Neural cell (in vitro differentiated cells): ENCODE data around the gene RFX6. TPM values are rescaled to one million over a fixed set of nuclear protein-coding genes. Genes with fewer than 3 reads are reported as not detected.

Source experiments
- H2AFZ ChIP-seq: fragments of 200-600, 300-800 bp; sonication (generic), shearing (Covaris generic); 2 replicates; pipeline ENCODE4 v1.6.0; 2014; ENCODE audit warnings: low read depth, mild to moderate bottlenecking, antibody characterized with exemption, low read length, moderate library complexity
- H3F3A ChIP-seq: fragments of 200-600 bp; shearing (Covaris generic); 2 replicates; pipeline ENCODE4 v1.6.1; 2016; ENCODE audit warnings: mild to moderate bottlenecking, moderate library complexity, mixed read lengths, antibody characterized with exemption, low read length; ENCODE audit not compliant: insufficient read depth, poor library complexity, severe bottlenecking
- H3K27ac ChIP-seq: fragments of 200-600, 300-800 bp; sonication (generic), shearing (Covaris generic); 2 replicates; pipeline ENCODE4 v1.5.1; 2014; ENCODE audit warnings: mild to moderate bottlenecking, low read length, moderate library complexity
- H3K27me3 ChIP-seq: fragments of 300-800, 200-600 bp; sonication (generic), shearing (Covaris generic); 2 replicates; pipeline ENCODE4 v1.6.0; 2014; ENCODE audit warnings: mild to moderate bottlenecking, low read depth, low read length, moderate library complexity; ENCODE audit not compliant: insufficient read depth
- H3K36me3 ChIP-seq: fragments of 300-800, 200-600 bp; sonication (generic), shearing (Covaris generic); 2 replicates; pipeline ENCODE4 v1.5.1; 2014; ENCODE audit warnings: mild to moderate bottlenecking, antibody characterized with exemption, low read length, moderate library complexity; ENCODE audit not compliant: insufficient read depth
- H3K4me2 ChIP-seq: fragments of 300-800, 200-600 bp; sonication (generic), shearing (Covaris generic); 2 replicates; pipeline ENCODE4 v1.6.0; 2014; ENCODE audit warnings: mild to moderate bottlenecking, low read length
- H3K4me3 ChIP-seq: fragments of 300-800, 200-600 bp; sonication (generic), shearing (Covaris generic); 2 replicates; pipeline ENCODE4 v1.5.1; 2014; ENCODE audit warnings: mild to moderate bottlenecking, low read length, moderate library complexity
- H3K79me2 ChIP-seq: fragments of 200-600 bp; shearing (Covaris generic); replicated peaks from 2 replicates; pipeline ENCODE4 v1.6.0; 2014; ENCODE audit warnings: mild to moderate bottlenecking, low read length, moderate library complexity; ENCODE audit not compliant: insufficient read depth
- H3K9ac ChIP-seq: fragments of 300-800, 200-600 bp; sonication (generic), shearing (Covaris generic); 2 replicates; pipeline ENCODE4 v1.6.1; 2016; ENCODE audit warnings: mild to moderate bottlenecking, low read length, mixed read lengths
- H3K9me2 ChIP-seq: fragments of 200-600 bp; shearing (Covaris generic); 2 replicates; pipeline ENCODE4 v1.6.1; 2016; ENCODE audit warnings: mild to moderate bottlenecking, low read length, mixed read lengths; ENCODE audit not compliant: insufficient read depth
- H3K9me3 ChIP-seq: fragments of 200-600, 300-800 bp; sonication (generic), shearing (Covaris generic); 2 replicates; pipeline ENCODE4 v1.6.1; 2016; ENCODE audit warnings: mild to moderate bottlenecking, mixed run types, low read length, moderate library complexity, mixed read lengths
- H4K20me1 ChIP-seq: fragments of 200-600 bp; shearing (Covaris generic); 2 replicates; pipeline ENCODE4 v1.6.1; 2016; ENCODE audit warnings: mild to moderate bottlenecking, mixed run types; ENCODE audit not compliant: insufficient read depth
- CTCF ChIP-seq: fragments of 450-650 bp; IDR thresholded peaks from 2 replicates; pipeline ENCODE4 v1.5.1; 2014; ENCODE audit warnings: antibody characterized with exemption, mild to moderate bottlenecking, moderate library complexity; ENCODE audit not compliant: poor library complexity, severe bottlenecking
- EP300 ChIP-seq: fragments of 450-650 bp; conservative IDR thresholded peaks from 2 replicates; pipeline ENCODE4 v1.6.1; 2014; ENCODE audit warnings: antibody characterized with exemption, mild to moderate bottlenecking, moderate library complexity; ENCODE audit not compliant: poor library complexity, severe bottlenecking
- EZH2 ChIP-seq: fragments of 200-600, 300-800 bp; shearing (Covaris generic), sonication (generic); IDR thresholded peaks from 2 replicates; pipeline ENCODE4 v1.6.1; 2014; ENCODE audit warnings: antibody characterized with exemption, low read length, borderline replicate concordance, mild to moderate bottlenecking; ENCODE audit not compliant: insufficient read depth, poor library complexity, severe bottlenecking
- MXI1 ChIP-seq: fragments of 450-650 bp; conservative IDR thresholded peaks from 2 replicates; pipeline ENCODE4 v1.6.1; 2014; ENCODE audit warnings: antibody characterized with exemption, mild to moderate bottlenecking; ENCODE audit not compliant: poor library complexity, severe bottlenecking
- POLR2AphosphoS5 ChIP-seq: IDR thresholded peaks from 2 replicates; pipeline ENCODE4 v1.6.1; 2012
- RAD21 ChIP-seq: fragments of 450-650 bp; conservative IDR thresholded peaks from 2 replicates; pipeline ENCODE4 v1.6.1; 2014; ENCODE audit warnings: antibody characterized with exemption, mild to moderate bottlenecking, moderate library complexity
- REST ChIP-seq: IDR thresholded peaks from 2 replicates; pipeline ENCODE4 v1.6.1; 2012; ENCODE audit warnings: borderline replicate concordance
- SMC3 ChIP-seq: fragments of 450-650 bp; conservative IDR thresholded peaks from 2 replicates; pipeline ENCODE4 v1.6.1; 2014; ENCODE audit warnings: antibody characterized with exemption, mild to moderate bottlenecking, moderate library complexity; ENCODE audit not compliant: poor library complexity
- TAF1 ChIP-seq: IDR thresholded peaks from 2 replicates; pipeline ENCODE4 v1.6.1; 2012; ENCODE audit warnings: low read depth
- polyA plus RNA-seq: library from polyadenylated mRNA; depleted of rRNA; stranded (reverse); fragments of >200 nt; gene quantifications from 2 replicates; pipeline ENCODE4 v1.2.3, GENCODE V29; 2014

The RFX6 gene
- polyA plus RNA-seq, 1 donor from 2014 or later, result not detected

GRCh38 chr6:116954938-116955337, 77.9 kb downstream of the RFX6 start:
- no peak overlapping the region for H2AFZ ChIP-seq
- no peak overlapping the region for H3K4me2 ChIP-seq
- H3K9me3 ChIP-seq, result no peaks in the 10 kb centered on the region
- H4K20me1 ChIP-seq, result no peaks in the 10 kb centered on the region
- no peak overlapping the region for H3K4me3 ChIP-seq
- no peaks in the 10 kb centered on the region for H3K36me3 ChIP-seq
- no peak overlapping the region for H3K9ac ChIP-seq
- H3K9me2 ChIP-seq, result no peaks in the 10 kb centered on the region
- H3K79me2 ChIP-seq, result no peaks in the 10 kb centered on the region
- H3K27ac ChIP-seq, result no peak overlapping the region
- TF ChIP-seq SMC3, result no peak
- no peak for TF ChIP-seq REST
- TF ChIP-seq MXI1, result no peak
- H3F3A ChIP-seq, result no peaks in the 10 kb centered on the region
- H3K27me3 ChIP-seq, result no peaks in the 10 kb centered on the region

- Histone ChIP-seq H3K79me2 (no peaks in the 10 kb centered on the region), H3K27me3 (no peaks in the 10 kb centered on the region), H3K9ac (no peak overlapping the region), H3K4me2 (no peak overlapping the region), H3K36me3 (no peaks in the 10 kb centered on the region), H3F3A (no peaks in the 10 kb centered on the region), H3K9me3 (no peaks in the 10 kb centered on the region), H3K9me2 (no peaks in the 10 kb centered on the region), H3K4me3 (no peak overlapping the region), H2AFZ (no peak overlapping the region), H3K27ac (no peak overlapping the region), H4K20me1 (no peaks in the 10 kb centered on the region)
- no peak for TF ChIP-seq TAF1
- TF ChIP-seq SMC3, result no peak
- no peak for TF ChIP-seq EP300
Measured at GRCh38 chr6:116955773-116956172, 78.7 kb downstream of the RFX6 start.

- no peaks in the 10 kb centered on the region for H4K20me1 ChIP-seq
- H3K9me2 ChIP-seq, result no peaks in the 10 kb centered on the region
- H2AFZ ChIP-seq, result no peak overlapping the region
- H3F3A ChIP-seq, result no peaks in the 10 kb centered on the region
- no peak overlapping the region for H3K4me3 ChIP-seq
- no peak overlapping the region for H3K4me2 ChIP-seq
- no peaks in the 10 kb centered on the region for H3K36me3 ChIP-seq
- H3K27ac ChIP-seq, result no peak overlapping the region
- no peaks in the 10 kb centered on the region for H3K9me3 ChIP-seq
- TF ChIP-seq EZH2 (no peak), EP300 (no peak), RAD21 (no peak), CTCF (no peak), TAF1 (no peak), SMC3 (no peak), POLR2AphosphoS5 (no peak), MXI1 (no peak)
- no peaks in the 10 kb centered on the region for H3K27me3 ChIP-seq
- H3K79me2 ChIP-seq, result no peaks in the 10 kb centered on the region
- H3K9ac ChIP-seq, result no peak overlapping the region
Measured at GRCh38 chr6:116963972-116964371, 86.9 kb downstream of the RFX6 start.
